ENCODE data around the gene SELENOI.
"Not testable (repeated sequence)": the region's sequence is repeated elsewhere in the genome, so short reads cannot be mapped to it uniquely, and the experiment has no call there.

The SELENOI gene

GRCh38 chr2:26327291-26328272 is 18.4 kb upstream of the SELENOI start:
- no peak for DNase-seq

DNA sequence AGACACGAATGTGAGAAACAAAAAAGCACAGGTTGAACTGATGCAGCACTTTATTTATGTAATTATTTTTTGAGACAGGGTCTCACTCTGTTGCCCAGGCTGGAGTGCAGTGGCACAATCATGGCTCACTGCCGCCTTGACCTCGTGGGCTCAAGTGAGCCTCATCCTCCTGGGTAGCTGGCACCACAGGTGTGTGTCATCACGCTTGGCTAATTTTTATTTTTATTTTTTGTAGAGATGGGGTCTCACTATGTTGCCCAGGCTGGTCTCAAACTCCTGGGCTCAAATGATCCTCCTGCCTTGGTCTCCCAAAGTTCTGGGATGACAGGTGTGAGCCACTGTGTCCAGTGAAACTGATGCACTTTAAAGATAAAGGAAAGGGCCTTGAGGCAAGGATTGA is 16.9 kb upstream of the SELENOI start:
- not testable (repeated sequence) for DNase-seq

DNA sequence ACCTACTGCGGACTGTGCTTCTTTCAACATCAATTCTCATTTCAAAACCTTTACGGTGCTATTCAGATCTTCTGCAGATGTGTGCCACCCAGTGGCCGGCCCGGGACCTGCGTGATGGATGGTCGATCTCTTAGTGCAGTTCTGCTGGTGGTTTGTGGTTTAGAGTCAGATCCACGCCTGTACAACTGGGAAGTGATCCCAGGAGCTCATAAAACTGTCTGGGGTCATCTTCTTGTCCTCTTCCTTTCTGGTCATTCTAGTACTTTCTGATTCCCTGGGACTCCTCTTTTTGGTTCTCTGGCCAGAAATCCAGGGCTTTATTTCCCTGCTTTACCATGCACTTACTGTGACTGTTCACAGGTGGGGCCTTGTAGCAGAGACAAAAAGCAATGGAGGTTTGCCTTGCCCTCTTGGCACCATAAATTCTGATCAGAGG is 15.8 kb upstream of the SELENOI start:
- peak; percentile 71 for DNase-seq

GRCh38 chr2:26330604-26331003 is 15.3 kb upstream of the SELENOI start:
- DNase-seq, result no peak

GRCh38 chr2:26331321-26331720 is 14.6 kb upstream of the SELENOI start:
- DNase-seq, result not testable (repeated sequence)

GRCh38 chr2:26333293-26333692 is 12.7 kb upstream of the SELENOI start:
- no peak for DNase-seq

GRCh38 chr2:26335231-26335630 is 10.7 kb upstream of the SELENOI start:
- DNase-seq, result no peak

GRCh38 chr2:26336719-26337118 is 9.2 kb upstream of the SELENOI start:
- no peak for DNase-seq

DNA sequence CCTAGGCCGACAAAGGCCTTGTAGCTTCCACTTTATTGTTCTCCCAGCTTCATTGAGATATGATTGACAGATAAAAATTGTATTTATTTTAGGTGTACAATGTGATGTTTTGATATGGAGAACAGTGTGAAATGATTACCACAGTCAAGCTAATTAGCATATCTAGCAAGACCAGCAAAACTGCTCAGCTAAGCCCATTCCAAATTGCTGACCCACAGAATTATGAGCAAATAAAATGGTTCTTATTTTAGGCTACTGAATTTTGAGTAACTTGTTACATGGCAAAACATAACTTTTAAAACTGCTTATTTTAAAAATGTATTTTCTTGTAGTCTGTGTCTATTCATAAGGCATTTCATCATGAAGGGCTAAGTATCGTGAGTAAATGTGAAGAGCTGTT is 8.6 kb upstream of the SELENOI start:
- no peak for DNase-seq

GRCh38 chr2:26340831-26341230 is 5.1 kb upstream of the SELENOI start:
- DNase-seq, result no peak

- no peak for DNase-seq
These were observed 1.2 kb upstream of the SELENOI start for GRCh38 chr2:26344581-26345282.

GRCh38 chr2:26345283-26345544 is 729 bp upstream of the SELENOI start:
- DNase-seq, result no peak

- peak; percentile 46 for DNase-seq
These were observed 611 bp downstream of the SELENOI start, which contains the start of gene ADGRF3 for GRCh38 chr2:26346454-26347053. Gene ADGRF3 (minus strand): TSS chr2:26346789. CDS start chr2:26346234, 555 bp downstream.

- no peak for DNase-seq
These were observed 1.4 kb downstream of the SELENOI start for GRCh38 chr2:26347286-26347865.

GRCh38 chr2:26349690-26350089 is 3.7 kb downstream of the SELENOI start:
- no peak for DNase-seq

DNA sequence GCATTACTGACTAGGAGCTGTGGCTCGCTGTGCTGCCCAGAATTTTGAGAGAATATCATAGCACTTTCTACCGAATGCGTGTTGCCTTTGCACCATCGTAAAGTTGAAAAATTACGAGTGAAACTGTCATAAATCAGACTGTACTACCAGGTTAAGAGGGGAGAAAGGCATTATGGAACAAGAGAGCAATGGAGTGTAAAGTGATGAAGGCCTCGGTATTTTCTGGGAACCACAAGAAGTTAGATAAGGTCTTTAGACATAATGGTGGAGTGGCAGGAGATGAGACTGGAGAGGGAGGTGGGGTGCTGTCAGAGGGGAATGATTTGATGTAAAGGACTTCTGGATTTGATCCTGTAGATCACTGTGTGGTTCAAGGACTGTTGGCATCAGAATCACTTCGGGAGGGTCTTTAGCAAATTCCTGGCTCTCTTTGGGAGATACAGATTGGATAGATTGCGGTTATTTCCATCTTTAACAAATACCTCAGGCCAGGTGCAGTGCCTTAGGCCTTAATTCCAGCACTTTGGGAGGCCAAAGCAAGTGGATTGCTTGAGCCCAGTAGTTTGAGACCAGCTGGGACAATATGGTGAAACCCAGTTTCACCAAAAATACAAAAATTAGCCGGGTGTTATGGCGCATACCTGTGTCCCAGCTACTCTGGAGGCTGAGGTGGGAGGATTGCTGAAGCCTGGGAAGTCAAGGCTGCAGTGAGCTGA is 5.6 kb downstream of the SELENOI start:
- DNase-seq, result no peak

DNA sequence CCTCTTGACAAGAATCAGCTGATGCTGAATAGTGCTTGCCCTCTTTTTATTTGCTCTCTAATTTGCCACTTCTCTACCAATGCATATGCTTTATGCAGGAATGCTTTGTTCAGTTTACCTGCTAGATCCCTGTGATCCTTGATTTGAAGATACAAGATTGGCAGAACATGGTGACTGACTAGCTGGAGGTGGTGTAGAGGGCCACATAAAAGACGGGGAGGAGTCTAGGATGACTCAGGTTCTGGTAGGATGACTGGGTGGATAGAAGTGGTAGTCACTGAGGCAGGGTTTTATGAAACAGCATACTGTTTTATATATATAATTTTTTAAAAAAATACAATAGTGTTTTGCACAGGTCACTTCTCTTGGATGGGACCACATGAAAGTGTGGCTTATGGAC is 6.9 kb downstream of the SELENOI start:
- DNase-seq, result no peak

DNA sequence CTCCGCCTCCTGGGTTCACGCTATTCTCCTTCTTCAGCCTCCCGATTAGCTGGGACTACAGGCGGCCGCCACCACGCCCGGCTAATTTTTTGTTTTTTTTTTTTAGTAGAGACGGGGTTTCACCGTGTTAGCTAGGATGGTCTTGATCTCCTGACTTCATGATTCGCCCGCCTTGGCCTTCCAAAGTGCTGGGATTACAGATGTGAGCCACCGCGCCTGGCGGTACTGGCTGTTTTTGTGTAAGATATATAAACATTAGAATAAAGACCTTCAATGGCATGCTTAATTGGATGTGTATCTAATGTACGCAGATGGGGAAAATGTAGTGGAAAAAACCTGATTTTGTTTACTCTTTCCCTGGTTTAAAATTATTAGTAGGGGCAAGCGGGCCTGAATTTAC is 8.5 kb downstream of the SELENOI start:
- DNase-seq, result not testable (repeated sequence)

GRCh38 chr2:26355038-26355995 is 9.4 kb downstream of the SELENOI start:
- DNase-seq, result no peak

GRCh38 chr2:26356111-26356510 is 10.2 kb downstream of the SELENOI start:
- DNase-seq, result no peak

- no peak for DNase-seq
These were observed 10.8 kb downstream of the SELENOI start for GRCh38 chr2:26356771-26357170.
